Measurements from ENCODE around the gene OR10AD1.

- no peak for TF ChIP-seq CTCF (IDR thresholded peaks at IDR 0.05; ENCODE audit: low read depth, low read length, poor library complexity, severe bottlenecking)
- no peak for TF ChIP-seq EZH2phosphoT487 (IDR thresholded peaks at IDR 0.05; ENCODE audit: borderline replicate concordance, low read length)
Observed at GRCh38 chr12:48221645-48222044, 18.6 kb upstream of the OR10AD1 start.
